Activated T-cell treated with anti-CD3 and anti-CD28 coated beads for 48 hours (primary cell): ENCODE results near the gene LMAN2.
"Not testable (repeated sequence)": the region's sequence is repeated elsewhere in the genome, so short reads cannot be mapped to it uniquely, and the experiment has no call there.

Experiments used
- DNase-seq: peaks from one replicate; pipeline ENCODE4 v3.0.0-alpha.2; 2020; ENCODE audit warnings: low read depth

LMAN2 gene

GRCh38 chr5:177346820-177347219 lies 4.6 kb downstream of the LMAN2 start:
- DNase-seq = no peak

DNA sequence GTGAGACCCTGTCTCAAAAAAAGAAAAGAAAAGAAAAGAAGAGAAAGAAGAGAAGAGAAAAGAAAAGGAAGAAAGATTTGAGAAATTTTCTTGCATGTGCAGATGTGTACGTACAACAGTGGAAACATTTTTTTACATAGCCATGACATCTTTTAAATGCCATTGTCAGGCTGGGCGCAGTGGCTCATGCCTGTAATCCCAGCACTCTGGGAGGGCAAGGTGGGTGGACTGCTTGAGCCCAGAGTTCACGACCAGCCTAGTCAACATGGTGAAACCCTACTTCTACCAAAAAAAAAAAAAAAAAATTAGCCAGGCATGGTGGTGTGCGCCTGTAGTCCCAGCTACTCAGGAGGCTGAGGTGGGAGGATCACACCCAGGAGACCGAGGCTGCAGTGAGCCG lies 6.6 kb downstream of the LMAN2 start:
- no peak for DNase-seq

DNA sequence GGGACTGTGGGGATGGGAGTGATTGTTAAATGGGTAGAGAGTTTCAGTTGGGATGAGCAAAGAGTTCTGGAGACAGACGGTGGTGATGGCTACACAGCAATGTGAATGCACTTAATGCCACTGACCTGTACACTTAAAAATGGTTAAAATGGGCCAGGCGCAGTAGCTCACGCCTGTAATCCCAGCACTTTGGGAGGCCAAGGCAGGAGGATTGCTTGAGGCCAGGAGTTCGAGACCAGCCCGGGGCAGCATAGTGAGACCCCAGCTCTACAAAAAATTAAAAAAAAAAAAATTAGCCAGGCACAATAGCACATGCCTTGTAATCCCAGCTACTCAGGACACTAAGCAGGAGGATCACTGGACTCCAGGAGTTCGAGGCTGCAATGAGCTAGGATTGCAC lies 7.7 kb downstream of the LMAN2 start:
- DNase-seq = no peak

GRCh38 chr5:177343000-177343399 lies 8.5 kb downstream of the LMAN2 start:
- not testable (repeated sequence) for DNase-seq

DNA sequence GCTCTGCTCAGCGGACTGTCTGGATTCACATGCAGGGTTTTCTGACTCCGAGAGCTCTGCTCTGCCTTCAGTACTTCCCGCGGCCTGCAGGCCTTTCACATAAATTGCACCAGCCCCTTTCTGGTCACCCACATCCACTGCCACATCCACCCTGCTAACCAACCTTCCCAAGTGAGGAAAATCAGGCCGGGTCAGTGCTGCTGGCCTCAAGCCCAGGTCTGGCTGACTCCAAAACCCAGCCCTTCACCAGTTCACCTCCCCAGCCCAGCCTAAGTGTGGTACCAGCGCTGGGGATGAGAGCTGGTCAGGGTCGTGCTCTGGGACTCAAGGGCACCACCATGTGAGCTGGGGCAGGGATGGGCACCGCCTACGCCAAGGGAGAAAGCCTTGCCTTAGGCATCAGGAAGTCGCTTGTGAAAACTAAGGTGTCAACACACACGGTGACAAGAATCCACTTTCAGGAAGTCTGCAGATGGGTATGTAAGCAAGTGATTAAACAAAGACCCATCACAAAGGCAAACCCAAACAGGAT lies 12.3 kb downstream of the LMAN2 start:
- no peak for DNase-seq

GRCh38 chr5:177338251-177339106 lies 13.0 kb downstream of the LMAN2 start:
- DNase-seq = no peak

GRCh38 chr5:177336603-177337494 lies 14.6 kb downstream of the LMAN2 start:
- no peak for DNase-seq

GRCh38 chr5:177336112-177336511 lies 15.4 kb downstream of the LMAN2 start:
- DNase-seq = peak; percentile 51

- no peak for DNase-seq
Measured at GRCh38 chr5:177335701-177336065, 15.8 kb downstream of the LMAN2 start.

GRCh38 chr5:177334781-177335700 lies 16.4 kb downstream of the LMAN2 start:
- no peak for DNase-seq

DNA sequence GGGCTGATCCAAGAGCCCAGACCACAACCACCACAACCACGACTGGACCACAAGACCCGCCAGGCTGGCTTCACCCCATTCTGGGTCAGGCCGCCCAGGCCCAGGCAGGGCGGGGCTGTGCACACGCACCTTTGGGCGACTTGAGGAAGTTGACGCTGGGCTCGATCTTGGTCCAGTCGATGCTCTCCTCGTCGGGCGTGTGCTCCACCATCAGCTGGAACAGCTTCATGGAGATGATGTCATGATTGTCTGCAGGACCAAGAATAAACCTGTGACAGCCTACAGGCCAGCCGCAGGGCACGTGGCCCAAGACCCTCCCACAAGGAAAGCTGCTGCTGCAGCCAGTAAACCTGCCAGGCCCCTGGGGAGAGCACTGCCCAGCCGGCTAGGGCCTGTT lies 17.3 kb downstream of the LMAN2 start:
- DNase-seq = no peak

GRCh38 chr5:177333420-177334154 lies 17.9 kb downstream of the LMAN2 start:
- DNase-seq = no peak

GRCh38 chr5:177332896-177333260 lies 18.6 kb downstream of the LMAN2 start:
- no peak for DNase-seq

GRCh38 chr5:177332031-177332895 lies 19.2 kb downstream of the LMAN2 start:
- DNase-seq = no peak

DNA sequence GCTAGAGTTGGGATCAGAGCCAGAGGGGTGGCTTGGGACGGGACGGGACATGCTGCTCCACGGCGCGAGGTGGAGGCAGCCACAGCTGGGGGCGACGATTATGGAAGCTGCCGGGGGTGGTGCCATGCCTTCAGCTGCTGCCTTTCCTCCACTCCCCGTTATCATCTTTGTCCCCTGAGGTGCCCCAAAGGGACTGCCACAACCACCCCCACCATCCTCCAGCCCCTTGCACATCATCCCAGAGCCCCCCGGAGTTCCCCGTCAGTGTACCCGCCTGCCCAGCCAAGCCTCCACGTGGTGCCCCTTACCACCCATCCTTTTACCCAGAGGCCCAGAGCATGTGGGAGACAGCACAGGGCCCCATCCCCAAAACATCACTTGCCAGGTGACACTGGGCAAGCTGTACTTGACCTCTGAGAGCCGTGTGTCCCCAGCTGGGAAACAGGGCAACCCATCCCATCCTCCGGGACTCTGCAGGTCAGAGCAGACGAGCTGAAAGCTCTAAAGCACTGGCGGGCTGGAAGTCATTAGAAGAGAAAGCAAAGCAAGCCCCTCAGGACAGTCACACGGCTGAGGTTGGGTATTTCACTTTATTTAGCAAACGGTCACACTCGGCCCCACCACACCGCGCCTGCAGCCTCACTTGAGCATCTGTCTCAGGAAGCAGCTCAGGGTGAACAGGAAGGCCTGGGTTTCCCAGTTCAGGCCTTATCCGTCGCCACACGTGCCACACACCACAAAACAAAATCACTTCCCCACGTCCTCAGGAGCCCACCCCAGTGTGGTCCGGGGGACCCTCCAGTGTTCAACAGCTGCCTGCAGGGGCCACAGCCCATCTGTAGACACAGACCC lies 20.3 kb downstream of the LMAN2 start:
- no peak for DNase-seq

GRCh38 chr5:177329883-177330282 lies 21.6 kb downstream of the LMAN2 start:
- DNase-seq = no peak

- DNase-seq = no peak
Measured at GRCh38 chr5:177328545-177329231, 22.8 kb downstream of the LMAN2 start.
